Keratinocyte (primary cell): ENCODE data around the gene LITAFD. TPM values are rescaled to one million over a fixed set of nuclear protein-coding genes. Genes with fewer than 3 reads are reported as not detected.

ENCODE experiments used
- DNase-seq: peaks from one replicate; pipeline ENCODE4 v3.0.0-alpha.2; 2011; ENCODE audit warnings: low read depth, missing footprints, low spot score
- FAIRE-seq: peaks from 2 replicates; lab custom pipeline; 2011; peaks lifted over from hg19 to GRCh38; lab: Jason Lieb, UNC
- H2AFZ ChIP-seq: 2 replicates; pipeline ENCODE4 v1.6.0; 2012; ENCODE audit warnings: low read length, control low read depth, inconsistent platforms; ENCODE audit not compliant: control insufficient read depth
- H3K27ac ChIP-seq: 2 replicates; pipeline ENCODE4 v1.5.1; 2011; ENCODE audit warnings: low read length; ENCODE audit not compliant: control insufficient read depth, insufficient read depth
- H3K27me3 ChIP-seq: 3 replicates; pipeline ENCODE4 v1.6.0; 2011; ENCODE audit warnings: low read length; ENCODE audit not compliant: control insufficient read depth, insufficient read depth; ENCODE audit errors: extremely low read depth
- H3K36me3 ChIP-seq, 2 experiments: 2 replicates in 1 of 2; 3 replicates in 1 of 2; pipeline ENCODE4 v1.5.1; 2011; ENCODE audit warnings: low read length in 2 of 2, mild to moderate bottlenecking in 1 of 2; ENCODE audit not compliant: control insufficient read depth in 2 of 2, insufficient read depth in 2 of 2; ENCODE audit errors: extremely low read depth in 1 of 2
- H3K4me1 ChIP-seq: 3 replicates; pipeline ENCODE4 v1.5.1; 2011; ENCODE audit warnings: low read length; ENCODE audit not compliant: control insufficient read depth, insufficient read depth; ENCODE audit errors: extremely low read depth
- H3K4me2 ChIP-seq: 3 replicates; pipeline ENCODE4 v1.6.0; 2011; ENCODE audit warnings: low read depth, low read length; ENCODE audit not compliant: control insufficient read depth, insufficient read depth; ENCODE audit errors: extremely low read depth
- H3K4me3 ChIP-seq, 3 experiments: fragments of 200-600 bp in 1 of 3; sonication (generic) in 1 of 3; 2 replicates in 2 of 3; 3 replicates in 1 of 3; pipeline ENCODE4 v1.5.1; 2011 to 2016; ENCODE audit warnings: low read length in 3 of 3, mild to moderate bottlenecking in 3 of 3, control low read depth in 2 of 3, inconsistent platforms in 1 of 3, low read depth in 1 of 3, mixed read lengths in 1 of 3, mixed run types in 1 of 3, moderate library complexity in 1 of 3; ENCODE audit not compliant: control insufficient read depth in 2 of 3, insufficient read depth in 2 of 3; ENCODE audit errors: extremely low read depth in 1 of 3
- H3K79me2 ChIP-seq: 2 replicates; pipeline ENCODE4 v1.6.0; 2012; ENCODE audit warnings: low read length; ENCODE audit not compliant: control insufficient read depth, insufficient read depth
- H3K9ac ChIP-seq: 3 replicates; pipeline ENCODE4 v1.6.0; 2011; ENCODE audit warnings: low read length; ENCODE audit not compliant: control insufficient read depth, insufficient read depth; ENCODE audit errors: extremely low read depth
- H3K9me1 ChIP-seq: 3 replicates; pipeline ENCODE4 v1.6.0; 2011; ENCODE audit warnings: low read length; ENCODE audit not compliant: control insufficient read depth, insufficient read depth; ENCODE audit errors: extremely low read depth
- H3K9me3 ChIP-seq: 2 replicates; pipeline ENCODE4 v1.5.1; 2012; ENCODE audit warnings: low read depth, low read length; ENCODE audit not compliant: control insufficient read depth
- H4K20me1 ChIP-seq: 3 replicates; pipeline ENCODE4 v1.6.0; 2011; ENCODE audit warnings: low read length; ENCODE audit not compliant: control insufficient read depth, insufficient read depth; ENCODE audit errors: extremely low read depth
- CTCF ChIP-seq, 3 experiments: IDR thresholded peaks in 1 of 3; conservative IDR thresholded peaks in 1 of 3; optimal IDR thresholded peaks in 1 of 3; 2 replicates in 2 of 3; 3 replicates in 1 of 3; pipeline versions ENCODE3 to v1.5.1; 2011; ENCODE audit warnings: low read length in 3 of 3, mild to moderate bottlenecking in 3 of 3, moderate library complexity in 2 of 3, control low read depth in 1 of 3, inconsistent platforms in 1 of 3; ENCODE audit not compliant: insufficient read depth in 2 of 3; ENCODE audit errors: extremely low read depth in 1 of 3
- EZH2 ChIP-seq: IDR thresholded peaks from one replicate; pipeline ENCODE4 v1.6.1; 2012; ENCODE audit warnings: inconsistent platforms, mild to moderate bottlenecking, low read length, moderate library complexity
- dilution Hi-C: fragments of 300-500 bp; cut with MboI; formaldehyde crosslinking; loops from one replicate; pipeline ENCODE4 v1.7.0; 2020; ENCODE audit warnings: low sequenced_read_pairs; ENCODE audit not compliant: extremely low pct_ligation_motif_present
- polyA plus RNA-seq, 5 experiments: library from polyadenylated mRNA; depleted of rRNA in 3 of 5; stranded (reverse) in 3 of 5; stranded (forward) in 1 of 5; unstranded in 1 of 5; fragments of >200 nt; gene quantifications; 1 replicate in 1 of 5; 2 replicates in 3 of 5; 3 replicates in 1 of 5; pipeline versions ENCODE4 v1.2.1 to v1.2.3, GENCODE V29; 2011 to 2012; ENCODE audit warnings: missing spikeins in 2 of 5, low read depth in 1 of 5, low replicate concordance in 1 of 5

The LITAFD gene
- polyA plus RNA-seq, 1 donor (not counting 4 experiments of a cell fraction or from before 2014, with no cell fraction given): not detected

GRCh38 chr16:8914098-8914497, 31.9 kb downstream of the LITAFD start:
- H3K9ac ChIP-seq: no peak overlapping the region
- no peaks in the 10 kb centered on the region for H3K9me3 ChIP-seq
- H3K4me2 ChIP-seq: no peak overlapping the region
- no peaks in the 10 kb centered on the region for H3K27me3 ChIP-seq
- dilution Hi-C loops: no loop called here
- peaks cover 19 to 39% of the 10 kb centered on the region in 2 experiments for H3K36me3 ChIP-seq
- DNase-seq: no peak
- FAIRE-seq: no peak
- no peak for TF ChIP-seq CTCF (optimal IDR thresholded peaks at IDR 0.05 in 1 of 3, IDR thresholded peaks at IDR 0.05 in 1 of 3, conservative IDR thresholded peaks at IDR 0.05 in 1 of 3; ENCODE audit: extremely low read depth in 1 of 3, insufficient read depth in 2 of 3, low read length in 3 of 3)
- no peak overlapping the region for H3K27ac ChIP-seq
- no peaks in the 10 kb centered on the region for H3K4me1 ChIP-seq
- peaks cover 22% of the 10 kb centered on the region for H3K79me2 ChIP-seq
- no peaks in the 10 kb centered on the region for H3K9me1 ChIP-seq
- no peak overlapping the region for H3K4me3 ChIP-seq
- peaks cover 2% of the 10 kb centered on the region for H4K20me1 ChIP-seq
- H2AFZ ChIP-seq: no peak overlapping the region

GRCh38 chr16:8915722-8916301, 33.7 kb downstream of the LITAFD start:
- H3K9me1 ChIP-seq: no peaks in the 10 kb centered on the region
- no peak overlapping the region for H3K27ac ChIP-seq
- H3K79me2 ChIP-seq: peaks cover 32% of the 10 kb centered on the region
- DNase-seq: no peak
- no peaks in the 10 kb centered on the region for H3K9me3 ChIP-seq
- no peak overlapping the region for H3K9ac ChIP-seq
- H3K4me3 ChIP-seq: no peak overlapping the region
- peaks cover 25 to 51% of the 10 kb centered on the region in 2 experiments for H3K36me3 ChIP-seq
- dilution Hi-C loops: no loop called here
- FAIRE-seq: no peak
- no peak overlapping the region for H2AFZ ChIP-seq
- no peaks in the 10 kb centered on the region for H3K4me1 ChIP-seq
- H3K4me2 ChIP-seq: no peak overlapping the region
- TF ChIP-seq CTCF (optimal IDR thresholded peaks at IDR 0.05 in 1 of 3, IDR thresholded peaks at IDR 0.05 in 1 of 3, conservative IDR thresholded peaks at IDR 0.05 in 1 of 3; ENCODE audit: extremely low read depth in 1 of 3, insufficient read depth in 2 of 3, low read length in 3 of 3) (no peak), EZH2 (no peak)
- peaks cover 4% of the 10 kb centered on the region for H4K20me1 ChIP-seq
- no peaks in the 10 kb centered on the region for H3K27me3 ChIP-seq
